Measurements from ENCODE around the gene PRDM8. TPM values are rescaled to one million over a fixed set of nuclear protein-coding genes. Genes with fewer than 3 reads are reported as not detected.

PRDM8 gene
- total RNA-seq, 4 donors from 2014 or later, result 0.49 to 1.9 (median 1.1) TPM

GRCh38 chr4:80178964-80179363 is 18.3 kb upstream of the PRDM8 start:
- Histone ChIP-seq H3K36me3 (no peaks in the 10 kb centered on the region), H3K4me1 (peaks cover 11% of the 10 kb centered on the region), H3K4me3 (no peak overlapping the region), H3K27ac (no peak overlapping the region), H3K9me3 (peaks cover 4% of the 10 kb centered on the region), H3K27me3 (peaks cover 6% of the 10 kb centered on the region)
- TF ChIP-seq, protein P1, sequence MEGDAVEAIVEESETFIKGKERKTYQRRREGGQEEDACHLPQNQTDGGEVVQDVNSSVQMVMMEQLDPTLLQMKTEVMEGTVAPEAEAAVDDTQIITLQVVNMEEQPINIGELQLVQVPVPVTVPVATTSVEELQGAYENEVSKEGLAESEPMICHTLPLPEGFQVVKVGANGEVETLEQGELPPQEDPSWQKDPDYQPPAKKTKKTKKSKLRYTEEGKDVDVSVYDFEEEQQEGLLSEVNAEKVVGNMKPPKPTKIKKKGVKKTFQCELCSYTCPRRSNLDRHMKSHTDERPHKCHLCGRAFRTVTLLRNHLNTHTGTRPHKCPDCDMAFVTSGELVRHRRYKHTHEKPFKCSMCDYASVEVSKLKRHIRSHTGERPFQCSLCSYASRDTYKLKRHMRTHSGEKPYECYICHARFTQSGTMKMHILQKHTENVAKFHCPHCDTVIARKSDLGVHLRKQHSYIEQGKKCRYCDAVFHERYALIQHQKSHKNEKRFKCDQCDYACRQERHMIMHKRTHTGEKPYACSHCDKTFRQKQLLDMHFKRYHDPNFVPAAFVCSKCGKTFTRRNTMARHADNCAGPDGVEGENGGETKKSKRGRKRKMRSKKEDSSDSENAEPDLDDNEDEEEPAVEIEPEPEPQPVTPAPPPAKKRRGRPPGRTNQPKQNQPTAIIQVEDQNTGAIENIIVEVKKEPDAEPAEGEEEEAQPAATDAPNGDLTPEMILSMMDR (IDR thresholded peaks at IDR 0.05), result no peak
- no peak for TF ChIP-seq POLR2A (IDR thresholded peaks at IDR 0.05)
- no peak for TF ChIP-seq EP300 (IDR thresholded peaks at IDR 0.05)
- no peak for TF ChIP-seq POLR2AphosphoS5 (IDR thresholded peaks at IDR 0.05)
- no peak for DNase-seq (ENCODE audit: low spot score in 2 of 2)
- WGBS, result 96% methylated on average over 4 of the region's 4 CpGs

- Histone ChIP-seq H3K4me1 (peaks cover 18% of the 10 kb centered on the region), H3K9me3 (peaks cover 4% of the 10 kb centered on the region), H3K27ac (no peak overlapping the region), H3K36me3 (no peaks in the 10 kb centered on the region), H3K27me3 (peaks cover 9% of the 10 kb centered on the region), H3K4me3 (no peak overlapping the region)
- no peak for DNase-seq (ENCODE audit: low spot score in 2 of 2)
- TF ChIP-seq EP300 (IDR thresholded peaks at IDR 0.05), result no peak
- no peak for TF ChIP-seq POLR2A (IDR thresholded peaks at IDR 0.05)
- TF ChIP-seq, protein P1 (IDR thresholded peaks at IDR 0.05), result no peak
- TF ChIP-seq POLR2AphosphoS5 (IDR thresholded peaks at IDR 0.05), result no peak
- WGBS, result 93% methylated on average over 3 of the region's 3 CpGs
These were observed 17.6 kb upstream of the PRDM8 start for GRCh38 chr4:80179637-80180161.

GRCh38 chr4:80180743-80181142 is 16.6 kb upstream of the PRDM8 start:
- Histone ChIP-seq H3K27ac (no peak overlapping the region), H3K27me3 (peaks cover 20% of the 10 kb centered on the region), H3K36me3 (no peaks in the 10 kb centered on the region), H3K4me3 (no peak overlapping the region), H3K4me1 (peaks cover 29% of the 10 kb centered on the region), H3K9me3 (peaks cover 4% of the 10 kb centered on the region)
- WGBS, result 64% methylated on average over 3 of the region's 3 CpGs
- no peak for DNase-seq (ENCODE audit: low spot score in 2 of 2)
- TF ChIP-seq, protein P1 (IDR thresholded peaks at IDR 0.05), result no peak
- TF ChIP-seq POLR2A (IDR thresholded peaks at IDR 0.05) (no peak), POLR2AphosphoS5 (IDR thresholded peaks at IDR 0.05) (no peak)

- H3K27ac ChIP-seq, result no peak overlapping the region
- DNase-seq (ENCODE audit: low spot score in 2 of 2), result no peak
- H3K27me3 ChIP-seq, result peaks cover 36% of the 10 kb centered on the region
- TF ChIP-seq, protein P1 (IDR thresholded peaks at IDR 0.05), result no peak
- no peak for TF ChIP-seq POLR2AphosphoS5 (IDR thresholded peaks at IDR 0.05)
- no peak for TF ChIP-seq EP300 (IDR thresholded peaks at IDR 0.05)
- TF ChIP-seq POLR2A (IDR thresholded peaks at IDR 0.05), result no peak
- peaks cover 4% of the 10 kb centered on the region for H3K9me3 ChIP-seq
- H3K4me3 ChIP-seq, result no peak overlapping the region
- no peaks in the 10 kb centered on the region for H3K36me3 ChIP-seq
- H3K4me1 ChIP-seq, result peaks cover 32% of the 10 kb centered on the region
- WGBS, result 17% methylated on average over 10 of the region's 10 CpGs
These were observed 15.0 kb upstream of the PRDM8 start for GRCh38 chr4:80182237-80182866.

DNA sequence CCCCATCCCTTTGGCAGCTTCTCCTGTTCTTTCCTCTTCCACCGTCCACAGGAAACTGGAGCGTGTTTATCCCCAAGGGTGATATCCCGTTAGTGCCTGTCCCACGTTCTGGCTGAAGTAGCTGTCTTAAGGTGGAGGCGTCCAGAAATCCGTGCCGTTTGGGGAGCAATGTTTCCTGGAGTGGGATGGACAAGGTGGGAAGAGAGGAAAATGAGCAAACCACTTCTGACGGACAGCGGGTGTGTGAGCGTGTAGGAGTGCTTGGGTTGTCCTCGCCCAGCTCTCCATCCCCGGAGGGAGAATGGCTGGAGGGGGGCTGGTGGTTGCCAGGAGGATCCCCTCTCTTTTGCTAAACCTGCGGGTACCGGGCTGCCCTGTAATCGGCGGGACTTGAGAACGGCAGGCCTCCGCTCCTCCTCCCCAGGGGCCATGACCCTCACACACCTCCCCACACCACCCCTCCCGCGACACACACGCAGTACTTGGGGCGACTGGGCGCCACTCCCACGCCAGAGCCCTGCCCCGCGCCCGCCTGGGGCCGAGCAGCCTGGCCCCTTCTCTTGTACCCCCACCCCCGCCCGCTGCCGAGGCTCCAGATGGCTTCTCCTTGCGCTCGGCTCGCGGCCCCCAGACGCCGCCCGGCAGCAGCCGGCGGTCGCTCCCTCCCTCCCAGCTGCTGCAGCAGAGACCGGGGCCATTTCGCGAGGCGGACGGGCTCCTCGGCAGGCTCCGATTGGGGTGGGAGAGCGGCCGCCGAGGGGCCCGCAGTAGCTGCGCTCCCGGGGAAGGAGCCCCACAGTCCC is 13.9 kb upstream of the PRDM8 start:
- whole genome bisulfite sequencing, result 13% methylated on average over 19 of the region's 54 CpGs

More for the DNA sequence above, 13.9 kb upstream of the PRDM8 start:
- Histone ChIP-seq H3K4me3 (peak overlapping the region; percentile 62), H3K36me3 (no peaks in the 10 kb centered on the region), H3K27ac (peak overlapping the region; percentile 76), H3K9me3 (peaks cover 4% of the 10 kb centered on the region), H3K27me3 (peaks cover 47% of the 10 kb centered on the region), H3K4me1 (peaks cover 32% of the 10 kb centered on the region)
- no peak for TF ChIP-seq EP300 (IDR thresholded peaks at IDR 0.05)
- TF ChIP-seq POLR2AphosphoS5 (IDR thresholded peaks at IDR 0.05), result no peak
- no peak for TF ChIP-seq POLR2A (IDR thresholded peaks at IDR 0.05)
- TF ChIP-seq, protein P1 (IDR thresholded peaks at IDR 0.05), result no peak
- DNase-seq (ENCODE audit: low spot score in 2 of 2), result peak in 1 of 2 donors; percentile 79
